H9 (cell line): Measurements from ENCODE around the gene TMEM107. TPM values are rescaled to one million over a fixed set of nuclear protein-coding genes. Genes with fewer than 3 reads are reported as not detected.
A peak's percentile ranks its signal among the peaks of the same experiment; 100 is the strongest.

ENCODE experiments used
- DNase-seq: peaks from one replicate; pipeline ENCODE4 v3.0.0-alpha.2; 2017
- H2AFZ ChIP-seq: one replicate; pipeline ENCODE4 v1.6.1; 2013; ENCODE audit warnings: mild to moderate bottlenecking, low read length, control low read depth, moderate library complexity
- H2AK5ac ChIP-seq: 2 replicates; pipeline ENCODE4 v1.6.1; 2013; ENCODE audit warnings: low read length, control low read depth, mixed read lengths; ENCODE audit not compliant: insufficient read length
- H2BK120ac ChIP-seq: one replicate; pipeline ENCODE4 v1.6.1; 2013; ENCODE audit warnings: low read depth, mild to moderate bottlenecking, low read length, control low read depth, inconsistent platforms; ENCODE audit not compliant: poor library complexity, severe bottlenecking
- H2BK12ac ChIP-seq: 2 replicates; pipeline ENCODE4 v1.6.1; 2013; ENCODE audit warnings: low read length, control low read depth, mixed read lengths, low read depth; ENCODE audit not compliant: insufficient read length
- H2BK15ac ChIP-seq: 2 replicates; pipeline ENCODE4 v1.6.1; 2013; ENCODE audit warnings: low read depth, low read length, control low read depth
- H2BK20ac ChIP-seq: one replicate; pipeline ENCODE4 v1.6.1; 2013; ENCODE audit warnings: low read depth, mild to moderate bottlenecking, low read length, control low read depth, inconsistent platforms; ENCODE audit not compliant: poor library complexity, severe bottlenecking
- H2BK5ac ChIP-seq: 2 replicates; pipeline ENCODE4 v1.6.1; 2013; ENCODE audit warnings: low read length, control low read depth, mixed read lengths; ENCODE audit not compliant: insufficient read length
- H3K14ac ChIP-seq: 2 replicates; pipeline ENCODE4 v1.6.1; 2013; ENCODE audit warnings: low read length, control low read depth; ENCODE audit not compliant: insufficient read depth
- H3K18ac ChIP-seq: 2 replicates; pipeline ENCODE4 v1.6.1; 2013; ENCODE audit warnings: low read depth, mild to moderate bottlenecking, mixed read lengths, low read length, control low read depth; ENCODE audit not compliant: insufficient read length
- H3K23ac ChIP-seq: 2 replicates; pipeline ENCODE4 v1.6.1; 2013; ENCODE audit warnings: low read length, control low read depth, mixed read lengths, low read depth; ENCODE audit not compliant: insufficient read length
- H3K23me2 ChIP-seq: 2 replicates; pipeline ENCODE4 v1.6.1; 2013; ENCODE audit warnings: low read depth, mild to moderate bottlenecking, mixed read lengths, low read length, control low read depth; ENCODE audit not compliant: insufficient read length, poor library complexity, severe bottlenecking
- H3K27ac ChIP-seq: 2 replicates; pipeline ENCODE4 v1.5.1; 2013; ENCODE audit warnings: low read length, control low read depth, mixed read lengths, low read depth; ENCODE audit not compliant: insufficient read length
- H3K27me3 ChIP-seq: 2 replicates; pipeline ENCODE4 v1.6.1; 2013; ENCODE audit warnings: low read length, control low read depth, inconsistent platforms; ENCODE audit not compliant: insufficient read depth
- H3K4ac ChIP-seq: 2 replicates; pipeline ENCODE4 v1.6.1; 2013; ENCODE audit warnings: low read depth, mild to moderate bottlenecking, control low read depth, inconsistent platforms, low read length, moderate library complexity
- H3K4me1 ChIP-seq: 2 replicates; pipeline ENCODE4 v1.6.1; 2013; ENCODE audit warnings: low read length, control low read depth, inconsistent platforms; ENCODE audit not compliant: insufficient read depth
- H3K4me2 ChIP-seq: 2 replicates; pipeline ENCODE4 v1.6.1; 2013; ENCODE audit warnings: low read length, control low read depth, mixed read lengths; ENCODE audit not compliant: insufficient read length, insufficient read depth
- H3K56ac ChIP-seq: 2 replicates; pipeline ENCODE4 v1.6.1; 2013; ENCODE audit warnings: low read depth, mild to moderate bottlenecking, mixed read lengths, low read length, control low read depth; ENCODE audit not compliant: insufficient read length
- H3K79me1 ChIP-seq: 2 replicates; pipeline ENCODE4 v1.6.1; 2013; ENCODE audit warnings: low read depth, mild to moderate bottlenecking, moderate library complexity, low read length, control low read depth, inconsistent platforms; ENCODE audit not compliant: insufficient read depth, poor library complexity, severe bottlenecking
- H3K79me2 ChIP-seq: 2 replicates; pipeline ENCODE4 v1.6.1; 2013; ENCODE audit warnings: low read length, control low read depth, inconsistent platforms; ENCODE audit not compliant: insufficient read depth
- H3K9ac ChIP-seq: 2 replicates; pipeline ENCODE4 v1.6.1; 2013; ENCODE audit warnings: low read length, control low read depth, mixed read lengths; ENCODE audit not compliant: insufficient read length; ENCODE audit errors: extremely low read depth
- H3K9me3 ChIP-seq: one replicate; pipeline ENCODE4 v1.6.1; 2013; ENCODE audit warnings: low read depth, low read length, inconsistent platforms; ENCODE audit not compliant: control insufficient read depth
- H3T11ph ChIP-seq: one replicate; pipeline ENCODE4 v1.6.1; 2013; ENCODE audit warnings: mild to moderate bottlenecking, low read length, control low read depth, inconsistent platforms
- H4K20me1 ChIP-seq: one replicate; pipeline ENCODE4 v1.6.1; 2013; ENCODE audit not compliant: control insufficient read depth, insufficient read length, insufficient read depth
- H4K5ac ChIP-seq: 2 replicates; pipeline ENCODE4 v1.6.1; 2013; ENCODE audit warnings: low read depth, mild to moderate bottlenecking, mixed read lengths, low read length, control low read depth; ENCODE audit not compliant: insufficient read length
- H4K8ac ChIP-seq: replicated peaks from 2 replicates; pipeline ENCODE4 v1.6.1; 2013; ENCODE audit warnings: low read length, control low read depth, mixed read lengths, low read depth; ENCODE audit not compliant: insufficient read length
- H4K91ac ChIP-seq: 2 replicates; pipeline ENCODE4 v1.6.1; 2013; ENCODE audit warnings: low read depth, mild to moderate bottlenecking, moderate library complexity, mixed read lengths, low read length, control low read depth; ENCODE audit not compliant: insufficient read length
- H3K27ac Mint-ChIP-seq, 3 experiments: 2 replicates in 2 of 3; 3 replicates in 1 of 3; pipeline ENCODE4 v1.8.0; 2020 to 2021; ENCODE audit warnings: mixed read lengths in 3 of 3, mild to moderate bottlenecking in 1 of 3, moderate library complexity in 1 of 3
- H3K27me3 Mint-ChIP-seq: 2 replicates; pipeline ENCODE4 v1.8.0; 2021; ENCODE audit warnings: low read depth, mild to moderate bottlenecking, moderate library complexity, mixed read lengths
- H3K36me3 Mint-ChIP-seq, 3 experiments: 2 replicates in 2 of 3; 3 replicates in 1 of 3; pipeline ENCODE4 v1.8.0; 2020 to 2021; ENCODE audit warnings: low read depth in 3 of 3, mixed read lengths in 3 of 3; ENCODE audit not compliant: insufficient read depth in 1 of 3
- H3K4me1 Mint-ChIP-seq, 2 experiments: 2 replicates each; pipeline ENCODE4 v1.8.0; 2020; ENCODE audit warnings: mixed read lengths in 2 of 2
- H3K4me3 Mint-ChIP-seq, 2 experiments: 2 replicates in 1 of 2; 3 replicates in 1 of 2; pipeline ENCODE4 v1.8.0; 2020 to 2021; ENCODE audit warnings: mild to moderate bottlenecking in 2 of 2, mixed read lengths in 2 of 2, moderate library complexity in 1 of 2
- H3K9me3 Mint-ChIP-seq, 2 experiments: 2 replicates in 1 of 2; 3 replicates in 1 of 2; pipeline ENCODE4 v1.8.0; 2020; ENCODE audit warnings: mild to moderate bottlenecking in 2 of 2, mixed read lengths in 2 of 2, moderate library complexity in 1 of 2
- WGBS: extraction: QIAGEN DNeasy Blood & Tissue Kit; methylation state at CpG from one replicate; pipeline ENCODE4 v1.1.7; 2013; ENCODE audit warnings: missing lambda C conversion rate, low lambda C conversion rate, mixed read lengths; ENCODE audit not compliant: insufficient read length; ENCODE audit errors: extremely low coverage; 5-methylcytosine and 5-hydroxymethylcytosine counted together
- total RNA-seq: library from RNA; stranded (reverse); gene quantifications from 2 replicates; pipeline ENCODE4 v1.2.1, GENCODE V29; 2021
- TF ChIP-seq, protein P1 (sequence below): fragments of 200-600 bp; sonication (generic); conservative IDR thresholded peaks from 3 replicates; pipeline ENCODE4 v1.8.0; 2021; ENCODE audit warnings: antibody characterized with exemption, mild to moderate bottlenecking

TMEM107 gene
- total RNA-seq, 1 experiment from 2014 or later: 12.7 TPM

DNA sequence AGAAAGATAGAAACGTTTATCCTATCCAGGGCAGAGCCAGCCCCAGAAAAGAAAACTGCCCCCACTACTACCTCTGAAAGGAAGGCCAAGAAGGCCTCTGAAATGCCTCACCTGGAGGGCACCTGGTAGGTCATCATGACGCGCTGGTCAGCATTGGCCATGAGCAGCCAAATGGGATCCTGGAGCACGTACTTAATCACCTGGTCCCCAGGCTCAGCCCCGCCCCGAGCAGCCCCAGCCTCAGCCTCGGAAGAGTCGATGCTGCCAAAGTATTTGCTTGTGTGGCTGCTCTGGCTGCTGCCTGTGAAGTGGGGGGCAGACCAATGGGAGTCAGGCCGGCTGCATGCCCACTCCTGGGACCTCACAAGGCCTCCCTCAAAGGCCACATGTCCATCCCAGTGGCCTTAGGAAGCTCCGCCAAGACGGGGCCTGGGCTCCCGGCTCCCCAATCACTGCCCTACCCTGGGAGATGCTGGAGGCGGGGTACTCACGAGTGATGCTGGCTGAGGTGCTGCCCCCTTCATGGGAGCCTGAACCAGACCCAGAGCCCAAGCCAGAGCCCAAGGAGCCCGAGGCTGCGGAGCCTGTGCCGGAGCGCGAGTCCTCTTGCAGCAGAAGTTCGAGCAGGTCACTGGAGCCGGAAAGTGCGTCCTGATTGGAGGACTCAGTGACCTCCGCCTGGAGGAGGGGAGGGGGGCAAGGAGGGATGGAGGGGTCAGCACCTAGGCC, 33.9 kb downstream of the TMEM107 start:
- Histone ChIP-seq H2BK15ac (no peak overlapping the region), H3K23ac (no peak overlapping the region), H3K14ac (no peak overlapping the region), H3K27me3 (no peaks in the 10 kb centered on the region), H4K8ac (no peak overlapping the region), H3K27ac (no peak overlapping the region), H3T11ph (no peak overlapping the region), H3K18ac (no peak overlapping the region), H3K4me2 (no peak overlapping the region), H3K56ac (no peak overlapping the region), H3K79me1 (no peaks in the 10 kb centered on the region), H2BK12ac (no peak overlapping the region), H3K4ac (no peak overlapping the region), H4K20me1 (no peaks in the 10 kb centered on the region), H2AK5ac (no peak overlapping the region), H4K91ac (no peak overlapping the region), H3K9ac (no peak overlapping the region), H2AFZ (no peak overlapping the region), H2BK5ac (no peak overlapping the region), H2BK120ac (no peak overlapping the region), H3K79me2 (no peaks in the 10 kb centered on the region), H3K23me2 (peaks cover 8% of the 10 kb centered on the region), H3K9me3 (no peaks in the 10 kb centered on the region), H2BK20ac (no peak overlapping the region), H4K5ac (no peak overlapping the region), H3K4me1 (no peaks in the 10 kb centered on the region)
- peaks cover 3% of the 10 kb centered on the region; the same call in 1 of the 2 replicates for H3K27me3 Mint-ChIP-seq
- peaks cover 24 to 67% (median 43%) of the 10 kb centered on the region in 3 experiments for H3K36me3 Mint-ChIP-seq
- H3K9me3 Mint-ChIP-seq: no peaks in the 10 kb centered on the region
- H3K4me1 Mint-ChIP-seq: 0 out of 4 replicates have a peak, but pooled peaks cover 0 to 2% of the 10 kb centered on the region in 2 experiments
- TF ChIP-seq, protein P1, sequence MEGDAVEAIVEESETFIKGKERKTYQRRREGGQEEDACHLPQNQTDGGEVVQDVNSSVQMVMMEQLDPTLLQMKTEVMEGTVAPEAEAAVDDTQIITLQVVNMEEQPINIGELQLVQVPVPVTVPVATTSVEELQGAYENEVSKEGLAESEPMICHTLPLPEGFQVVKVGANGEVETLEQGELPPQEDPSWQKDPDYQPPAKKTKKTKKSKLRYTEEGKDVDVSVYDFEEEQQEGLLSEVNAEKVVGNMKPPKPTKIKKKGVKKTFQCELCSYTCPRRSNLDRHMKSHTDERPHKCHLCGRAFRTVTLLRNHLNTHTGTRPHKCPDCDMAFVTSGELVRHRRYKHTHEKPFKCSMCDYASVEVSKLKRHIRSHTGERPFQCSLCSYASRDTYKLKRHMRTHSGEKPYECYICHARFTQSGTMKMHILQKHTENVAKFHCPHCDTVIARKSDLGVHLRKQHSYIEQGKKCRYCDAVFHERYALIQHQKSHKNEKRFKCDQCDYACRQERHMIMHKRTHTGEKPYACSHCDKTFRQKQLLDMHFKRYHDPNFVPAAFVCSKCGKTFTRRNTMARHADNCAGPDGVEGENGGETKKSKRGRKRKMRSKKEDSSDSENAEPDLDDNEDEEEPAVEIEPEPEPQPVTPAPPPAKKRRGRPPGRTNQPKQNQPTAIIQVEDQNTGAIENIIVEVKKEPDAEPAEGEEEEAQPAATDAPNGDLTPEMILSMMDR: no peak
- peak; percentile 33 for DNase-seq
- WGBS: no CpG with 5 or more reads among the region's 23 CpGs
- H3K4me3 Mint-ChIP-seq: peak overlapping the region in 1 of 2 experiments; percentile 7; a peak in 1 of 5 replicates
- no peak overlapping the region for H3K27ac Mint-ChIP-seq
